ENCODE results near the gene CDHR3.

Gene CDHR3

GRCh38 chr7:106029941-106030340 lies 66.9 kb downstream of the CDHR3 start:
- no peak for DNase-seq

- no peak for DNase-seq
Measured at GRCh38 chr7:106031300-106032035, 68.4 kb downstream of the CDHR3 start.

- no peak for DNase-seq
Measured at GRCh38 chr7:106032295-106032694, 69.2 kb downstream of the CDHR3 start.

GRCh38 chr7:106033735-106034134 lies 70.7 kb downstream of the CDHR3 start:
- no peak for DNase-seq

- no peak for DNase-seq
Measured at GRCh38 chr7:106034383-106034782, 71.3 kb downstream of the CDHR3 start.

GRCh38 chr7:106035568-106035967 lies 72.5 kb downstream of the CDHR3 start:
- no peak for DNase-seq

GRCh38 chr7:106036004-106036403 lies 72.9 kb downstream of the CDHR3 start:
- DNase-seq = no peak

- no peak for DNase-seq
Measured at GRCh38 chr7:106037489-106038176, 74.6 kb downstream of the CDHR3 start.

GRCh38 chr7:106038289-106038688 lies 75.2 kb downstream of the CDHR3 start:
- DNase-seq = no peak

GRCh38 chr7:106038916-106039315 lies 75.9 kb downstream of the CDHR3 start:
- no peak for DNase-seq

GRCh38 chr7:106039486-106040060 lies 76.5 kb downstream of the CDHR3 start:
- DNase-seq = no peak

GRCh38 chr7:106041140-106041717 lies 78.2 kb downstream of the CDHR3 start:
- peak; percentile 34 for DNase-seq

- DNase-seq = no peak
Measured at GRCh38 chr7:106042196-106042611, 79.1 kb downstream of the CDHR3 start.

- no peak for DNase-seq
Measured at GRCh38 chr7:106045139-106045538, 82.1 kb downstream of the CDHR3 start.

- DNase-seq = no peak
Measured at GRCh38 chr7:106045586-106045985, 82.5 kb downstream of the CDHR3 start.

GRCh38 chr7:106047184-106047583 lies 84.1 kb downstream of the CDHR3 start:
- no peak for DNase-seq

GRCh38 chr7:106047818-106048705 lies 85.0 kb downstream of the CDHR3 start:
- DNase-seq = no peak

GRCh38 chr7:106048706-106049020 lies 85.6 kb downstream of the CDHR3 start:
- DNase-seq = no peak

GRCh38 chr7:106049139-106049752 lies 86.2 kb downstream of the CDHR3 start:
- DNase-seq = no peak

- no peak for DNase-seq
Measured at GRCh38 chr7:106050002-106050745, 87.1 kb downstream of the CDHR3 start.

- DNase-seq = no peak
Measured at GRCh38 chr7:106050746-106051117, 87.7 kb downstream of the CDHR3 start.

- DNase-seq = no peak
Measured at GRCh38 chr7:106052681-106053080, 89.6 kb downstream of the CDHR3 start.

Data from activated CD4-positive, alpha-beta T cell treated with anti-CD3 and anti-CD28 coated beads, Interleukin-2, amount 50 U/mL, for 16 hours (primary cell).